ENCODE data around the gene GMDS. TPM values are rescaled to one million over a fixed set of nuclear protein-coding genes. Genes with fewer than 3 reads are reported as not detected.

The GMDS gene
- polyA plus RNA-seq, 1 donor (not counting 4 experiments of a cell fraction or from before 2014, with no cell fraction given), result 22.1 TPM

DNA sequence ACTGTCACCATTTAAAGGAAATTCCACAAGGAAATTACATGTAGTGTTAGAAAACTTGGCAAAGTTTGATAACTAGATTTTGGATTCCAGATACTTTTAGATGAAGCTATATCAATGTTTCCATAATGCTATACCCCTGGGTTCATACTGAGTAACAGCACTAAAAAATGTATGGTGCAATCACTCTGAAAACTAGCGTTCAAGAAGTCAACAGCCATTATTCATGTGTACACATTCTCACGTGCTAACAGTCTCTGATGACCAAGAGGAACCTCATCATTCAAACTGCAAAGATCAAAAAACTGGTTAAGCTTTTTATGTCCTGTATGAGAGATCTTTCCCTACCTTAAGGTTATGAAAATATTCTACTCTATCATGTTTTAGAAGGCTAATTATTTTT is 197.6 kb downstream of the GMDS start:
- Histone ChIP-seq H3K9me3 (ENCODE audit: control insufficient read depth, low read depth, low read length) (no peaks in the 10 kb centered on the region), H3K4me1 (ENCODE audit: control insufficient read depth, extremely low read depth, insufficient read depth, low read length) (no peaks in the 10 kb centered on the region), H2AFZ (ENCODE audit: control insufficient read depth, low read length) (no peak overlapping the region), H3K27me3 (ENCODE audit: control insufficient read depth, extremely low read depth, insufficient read depth, low read length) (no peaks in the 10 kb centered on the region), H3K4me3 (ENCODE audit: control insufficient read depth in 2 of 3, extremely low read depth in 1 of 3, insufficient read depth in 2 of 3, low read depth in 1 of 3, low read length in 3 of 3) (no peak overlapping the region), H3K36me3 (ENCODE audit: control insufficient read depth in 2 of 2, extremely low read depth in 1 of 2, insufficient read depth in 2 of 2, low read length in 2 of 2) (no peaks in the 10 kb centered on the region), H3K27ac (ENCODE audit: control insufficient read depth, insufficient read depth, low read length) (no peak overlapping the region), H4K20me1 (ENCODE audit: control insufficient read depth, extremely low read depth, insufficient read depth, low read length) (no peaks in the 10 kb centered on the region), H3K79me2 (ENCODE audit: control insufficient read depth, insufficient read depth, low read length) (no peaks in the 10 kb centered on the region), H3K4me2 (ENCODE audit: control insufficient read depth, extremely low read depth, insufficient read depth, low read depth, low read length) (no peak overlapping the region), H3K9me1 (ENCODE audit: control insufficient read depth, extremely low read depth, insufficient read depth, low read length) (no peaks in the 10 kb centered on the region), H3K9ac (ENCODE audit: control insufficient read depth, extremely low read depth, insufficient read depth, low read length) (no peak overlapping the region)
- DNase-seq (ENCODE audit: low read depth, low spot score) (no peak), FAIRE-seq (no peak)
- TF ChIP-seq, protein P1, sequence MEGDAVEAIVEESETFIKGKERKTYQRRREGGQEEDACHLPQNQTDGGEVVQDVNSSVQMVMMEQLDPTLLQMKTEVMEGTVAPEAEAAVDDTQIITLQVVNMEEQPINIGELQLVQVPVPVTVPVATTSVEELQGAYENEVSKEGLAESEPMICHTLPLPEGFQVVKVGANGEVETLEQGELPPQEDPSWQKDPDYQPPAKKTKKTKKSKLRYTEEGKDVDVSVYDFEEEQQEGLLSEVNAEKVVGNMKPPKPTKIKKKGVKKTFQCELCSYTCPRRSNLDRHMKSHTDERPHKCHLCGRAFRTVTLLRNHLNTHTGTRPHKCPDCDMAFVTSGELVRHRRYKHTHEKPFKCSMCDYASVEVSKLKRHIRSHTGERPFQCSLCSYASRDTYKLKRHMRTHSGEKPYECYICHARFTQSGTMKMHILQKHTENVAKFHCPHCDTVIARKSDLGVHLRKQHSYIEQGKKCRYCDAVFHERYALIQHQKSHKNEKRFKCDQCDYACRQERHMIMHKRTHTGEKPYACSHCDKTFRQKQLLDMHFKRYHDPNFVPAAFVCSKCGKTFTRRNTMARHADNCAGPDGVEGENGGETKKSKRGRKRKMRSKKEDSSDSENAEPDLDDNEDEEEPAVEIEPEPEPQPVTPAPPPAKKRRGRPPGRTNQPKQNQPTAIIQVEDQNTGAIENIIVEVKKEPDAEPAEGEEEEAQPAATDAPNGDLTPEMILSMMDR (optimal IDR thresholded peaks at IDR 0.05 in 1 of 3, IDR thresholded peaks at IDR 0.05 in 1 of 3, conservative IDR thresholded peaks at IDR 0.05 in 1 of 3; ENCODE audit: extremely low read depth in 1 of 3, insufficient read depth in 2 of 3, low read length in 3 of 3), result no peak
- no peak for TF ChIP-seq EZH2 (IDR thresholded peaks at IDR 0.05; ENCODE audit: low read length)
- dilution Hi-C loops (cut with MboI; ENCODE audit: extremely low pct_ligation_motif_present, low sequenced_read_pairs), result no loop called here

DNA sequence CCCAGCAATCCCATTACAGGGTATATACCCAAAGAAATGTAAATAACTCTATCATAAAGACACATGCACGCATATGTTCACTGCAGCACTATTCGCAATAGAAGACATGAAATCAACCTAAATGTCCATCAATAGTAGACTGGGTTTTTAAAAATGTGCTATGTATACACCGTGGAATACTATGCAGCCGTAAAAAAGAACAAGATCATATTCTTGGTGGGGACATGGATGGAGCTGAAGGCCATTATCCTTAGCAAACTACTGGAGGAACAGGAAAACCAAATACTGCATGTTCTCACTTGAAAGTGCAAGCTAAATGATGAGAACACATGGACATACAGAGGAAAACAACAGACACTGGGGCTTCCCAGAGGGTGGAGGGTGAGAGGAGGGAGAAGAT is 201.2 kb downstream of the GMDS start:
- no peaks in the 10 kb centered on the region for H3K79me2 ChIP-seq (ENCODE audit: control insufficient read depth, insufficient read depth, low read length)
- no peaks in the 10 kb centered on the region for H3K4me1 ChIP-seq (ENCODE audit: control insufficient read depth, extremely low read depth, insufficient read depth, low read length)
- H2AFZ ChIP-seq (ENCODE audit: control insufficient read depth, low read length), result no peak overlapping the region
- H3K9ac ChIP-seq (ENCODE audit: control insufficient read depth, extremely low read depth, insufficient read depth, low read length), result no peak overlapping the region
- H3K9me3 ChIP-seq (ENCODE audit: control insufficient read depth, low read depth, low read length), result no peaks in the 10 kb centered on the region
- no peak overlapping the region for H3K4me3 ChIP-seq (ENCODE audit: control insufficient read depth in 2 of 3, extremely low read depth in 1 of 3, insufficient read depth in 2 of 3, low read depth in 1 of 3, low read length in 3 of 3)
- no peaks in the 10 kb centered on the region for H4K20me1 ChIP-seq (ENCODE audit: control insufficient read depth, extremely low read depth, insufficient read depth, low read length)
- H3K27ac ChIP-seq (ENCODE audit: control insufficient read depth, insufficient read depth, low read length), result no peak overlapping the region
- FAIRE-seq (no peak), DNase-seq (ENCODE audit: low read depth, low spot score) (no peak)
- TF ChIP-seq, protein P1 (optimal IDR thresholded peaks at IDR 0.05 in 1 of 3, IDR thresholded peaks at IDR 0.05 in 1 of 3, conservative IDR thresholded peaks at IDR 0.05 in 1 of 3; ENCODE audit: extremely low read depth in 1 of 3, insufficient read depth in 2 of 3, low read length in 3 of 3), result no peak
- no peak for TF ChIP-seq EZH2 (IDR thresholded peaks at IDR 0.05; ENCODE audit: low read length)
- no peak overlapping the region for H3K4me2 ChIP-seq (ENCODE audit: control insufficient read depth, extremely low read depth, insufficient read depth, low read depth, low read length)
- H3K36me3 ChIP-seq (ENCODE audit: control insufficient read depth in 2 of 2, extremely low read depth in 1 of 2, insufficient read depth in 2 of 2, low read length in 2 of 2), result no peaks in the 10 kb centered on the region
- H3K27me3 ChIP-seq (ENCODE audit: control insufficient read depth, extremely low read depth, insufficient read depth, low read length), result no peaks in the 10 kb centered on the region
- dilution Hi-C loops (cut with MboI; ENCODE audit: extremely low pct_ligation_motif_present, low sequenced_read_pairs), result no loop called here
- H3K9me1 ChIP-seq (ENCODE audit: control insufficient read depth, extremely low read depth, insufficient read depth, low read length), result no peaks in the 10 kb centered on the region

All from keratinocyte (primary cell).